Measurements from ENCODE around the gene RS1.

The RS1 gene

DNA sequence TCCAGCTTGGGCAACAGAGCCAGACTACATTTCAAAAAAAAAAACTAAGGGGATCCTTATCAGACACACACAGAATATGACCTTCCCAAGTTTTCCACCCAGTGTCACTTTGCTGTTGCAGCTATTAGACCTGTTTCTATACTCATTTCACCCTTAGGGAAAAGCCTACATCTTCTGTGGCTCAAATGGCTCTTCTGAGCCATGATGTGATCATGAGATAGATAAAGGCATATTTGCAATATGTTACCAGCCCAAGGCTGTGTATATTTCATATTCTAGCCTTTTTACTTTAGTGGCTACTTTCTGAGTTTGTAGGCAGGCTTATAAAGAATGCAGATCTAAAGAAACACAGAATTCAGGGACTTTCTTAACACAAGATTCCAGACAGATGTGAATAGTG lies 19.3 kb downstream of the RS1 start:
- H3K4me3 Mint-ChIP-seq, result no peak overlapping the region
- no peaks in the 10 kb centered on the region for H3K9me3 Mint-ChIP-seq
- no peaks in the 10 kb centered on the region for H3K36me3 Mint-ChIP-seq (ENCODE audit: insufficient read depth)
- DNase-seq, result no peak
- H3K27me3 Mint-ChIP-seq, result no peaks in the 10 kb centered on the region
- H3K27ac Mint-ChIP-seq, result no peak overlapping the region
- no peak for ATAC-seq (replicated peaks)
- H3K4me1 Mint-ChIP-seq (ENCODE audit: low read depth in 2 of 2), result no peaks in the 10 kb centered on the region

GRCh38 chrX:18650662-18651061 lies 21.2 kb downstream of the RS1 start:
- H3K27ac Mint-ChIP-seq, result no peak overlapping the region
- H3K9me3 Mint-ChIP-seq, result no peaks in the 10 kb centered on the region
- DNase-seq (no peak), ATAC-seq (replicated peaks) (no peak)
- H3K4me1 Mint-ChIP-seq (ENCODE audit: low read depth in 2 of 2), result no peaks in the 10 kb centered on the region
- H3K36me3 Mint-ChIP-seq (ENCODE audit: insufficient read depth), result no peaks in the 10 kb centered on the region
- H3K4me3 Mint-ChIP-seq, result no peak overlapping the region
- no peaks in the 10 kb centered on the region for H3K27me3 Mint-ChIP-seq

DNA sequence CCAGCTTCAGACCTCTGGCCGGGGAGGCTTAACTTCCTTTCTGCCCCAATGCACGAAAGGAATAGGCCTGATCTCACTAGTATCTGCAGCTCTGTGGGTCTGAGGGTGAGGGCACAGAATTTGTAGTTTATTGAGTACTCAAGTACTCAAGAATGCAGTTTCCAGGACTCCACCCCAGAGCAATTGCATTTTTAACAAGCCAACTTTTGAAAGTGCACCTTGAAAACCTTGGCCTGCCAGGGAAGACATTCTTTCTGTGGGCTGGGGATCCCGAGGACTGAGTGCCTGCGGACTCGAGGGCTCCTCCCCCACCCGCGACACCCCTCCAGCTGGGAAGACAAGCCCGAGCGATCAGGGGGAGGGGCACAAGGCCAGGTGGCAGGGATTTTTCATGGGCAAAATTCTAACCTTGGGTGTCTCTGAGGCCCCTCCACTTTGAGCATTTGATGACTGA lies 22.4 kb downstream of the RS1 start:
- ATAC-seq (replicated peaks) (no peak), DNase-seq (no peak)
- H3K4me3 Mint-ChIP-seq, result no peak overlapping the region
- H3K36me3 Mint-ChIP-seq (ENCODE audit: insufficient read depth), result no peaks in the 10 kb centered on the region
- H3K4me1 Mint-ChIP-seq (ENCODE audit: low read depth in 2 of 2), result no peaks in the 10 kb centered on the region
- H3K27ac Mint-ChIP-seq, result no peak overlapping the region
- no peaks in the 10 kb centered on the region for H3K9me3 Mint-ChIP-seq
- H3K27me3 Mint-ChIP-seq, result no peaks in the 10 kb centered on the region

- H3K9me3 Mint-ChIP-seq, result no peaks in the 10 kb centered on the region
- H3K27me3 Mint-ChIP-seq, result no peaks in the 10 kb centered on the region
- DNase-seq (no peak), ATAC-seq (replicated peaks) (no peak)
- no peak overlapping the region for H3K27ac Mint-ChIP-seq
- H3K36me3 Mint-ChIP-seq (ENCODE audit: insufficient read depth), result no peaks in the 10 kb centered on the region
- H3K4me3 Mint-ChIP-seq, result no peak overlapping the region
- no peaks in the 10 kb centered on the region for H3K4me1 Mint-ChIP-seq (ENCODE audit: low read depth in 2 of 2)
These were observed 24.3 kb downstream of the RS1 start for GRCh38 chrX:18647621-18648020.

DNA sequence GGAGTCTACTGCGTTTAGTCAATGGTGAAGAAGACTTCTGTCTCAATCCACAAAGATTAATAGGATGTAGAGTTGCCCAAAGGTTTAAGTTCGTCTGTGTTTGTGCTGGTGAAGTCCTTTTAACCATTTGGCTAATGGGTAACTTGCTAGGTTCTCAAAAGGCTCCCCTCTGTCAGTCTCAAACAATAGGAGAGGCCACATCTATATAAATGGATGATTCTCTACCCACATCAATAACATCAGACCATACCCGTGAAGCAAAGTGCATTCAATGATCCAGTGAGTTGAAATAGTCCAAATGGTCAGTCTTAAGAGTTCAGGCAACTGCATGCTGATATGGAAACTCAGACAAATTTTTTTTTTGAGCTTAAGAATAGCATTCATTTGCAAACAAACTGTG lies 28.1 kb downstream of the RS1 start:
- H3K4me1 Mint-ChIP-seq (ENCODE audit: low read depth in 2 of 2), result no peaks in the 10 kb centered on the region
- no peak overlapping the region for H3K27ac Mint-ChIP-seq
- no peaks in the 10 kb centered on the region for H3K36me3 Mint-ChIP-seq (ENCODE audit: insufficient read depth)
- H3K4me3 Mint-ChIP-seq, result no peak overlapping the region
- no peaks in the 10 kb centered on the region for H3K27me3 Mint-ChIP-seq
- no peak for DNase-seq
- H3K9me3 Mint-ChIP-seq, result no peaks in the 10 kb centered on the region
- ATAC-seq (replicated peaks), result no peak

- ATAC-seq (replicated peaks), result no peak
- H3K4me1 Mint-ChIP-seq (ENCODE audit: low read depth in 2 of 2), result no peaks in the 10 kb centered on the region
- H3K36me3 Mint-ChIP-seq (ENCODE audit: insufficient read depth), result no peaks in the 10 kb centered on the region
- DNase-seq, result no peak
- no peak overlapping the region for H3K27ac Mint-ChIP-seq
- no peak overlapping the region for H3K4me3 Mint-ChIP-seq
- H3K27me3 Mint-ChIP-seq, result no peaks in the 10 kb centered on the region
- H3K9me3 Mint-ChIP-seq, result no peaks in the 10 kb centered on the region
These were observed 28.7 kb downstream of the RS1 start for GRCh38 chrX:18643243-18643642.

DNA sequence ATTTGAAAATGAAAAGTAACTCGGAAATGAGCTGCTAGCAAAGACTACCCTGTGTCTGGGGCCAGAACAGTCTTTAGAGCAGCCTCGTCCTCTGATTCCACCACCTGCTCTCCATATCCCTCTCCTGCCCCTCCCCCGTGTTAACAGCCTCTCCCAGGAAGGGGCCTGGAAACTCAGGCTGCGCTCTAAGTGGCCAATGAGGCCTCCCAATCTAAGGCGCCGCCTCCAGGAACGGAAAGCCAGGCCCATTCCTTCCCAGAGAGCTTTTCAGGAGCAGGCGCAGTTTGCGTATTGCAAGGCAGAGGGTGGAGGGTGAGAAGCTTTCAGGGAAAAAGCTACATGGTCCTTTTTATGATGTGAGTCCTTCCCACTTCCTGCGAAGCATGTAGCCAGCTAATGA lies 31.2 kb downstream of the RS1 start:
- no peak overlapping the region for H3K4me3 Mint-ChIP-seq
- no peaks in the 10 kb centered on the region for H3K9me3 Mint-ChIP-seq
- ATAC-seq (replicated peaks), result no peak
- H3K4me1 Mint-ChIP-seq (ENCODE audit: low read depth in 2 of 2), result no peaks in the 10 kb centered on the region
- no peaks in the 10 kb centered on the region for H3K36me3 Mint-ChIP-seq (ENCODE audit: insufficient read depth)
- DNase-seq, result no peak
- H3K27me3 Mint-ChIP-seq, result no peaks in the 10 kb centered on the region
- H3K27ac Mint-ChIP-seq, result no peak overlapping the region

DNA sequence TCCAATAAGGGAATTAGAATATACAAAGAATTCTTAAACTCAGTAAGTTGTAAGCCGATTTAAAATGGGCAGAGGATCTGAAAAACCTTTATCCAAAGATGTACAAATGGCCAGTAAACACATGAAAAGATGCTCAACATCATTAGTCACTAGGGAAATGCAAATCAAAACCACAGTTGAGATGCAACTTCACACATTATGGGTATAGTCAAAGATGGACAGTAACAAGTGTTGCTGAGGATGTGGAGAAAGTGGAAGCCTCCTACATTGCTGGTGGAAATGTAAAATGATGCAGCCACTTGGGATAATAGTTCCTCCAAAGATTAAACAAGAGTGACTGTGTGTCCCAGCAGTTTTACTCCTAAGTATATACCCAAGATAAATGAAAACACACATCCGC lies 32.6 kb downstream of the RS1 start:
- Mint-ChIP-seq H3K4me1 (ENCODE audit: low read depth in 2 of 2) (no peaks in the 10 kb centered on the region), H3K9me3 (no peaks in the 10 kb centered on the region)
- DNase-seq, result no peak

GRCh38 chrX:18638398-18638797 lies 33.5 kb downstream of the RS1 start:
- H3K27ac Mint-ChIP-seq, result no peak overlapping the region
- H3K27me3 Mint-ChIP-seq, result no peaks in the 10 kb centered on the region
- H3K9me3 Mint-ChIP-seq, result no peaks in the 10 kb centered on the region
- H3K36me3 Mint-ChIP-seq (ENCODE audit: insufficient read depth), result no peaks in the 10 kb centered on the region
- DNase-seq, result no peak
- no peaks in the 10 kb centered on the region for H3K4me1 Mint-ChIP-seq (ENCODE audit: low read depth in 2 of 2)
- no peak overlapping the region for H3K4me3 Mint-ChIP-seq
- no peak for ATAC-seq (replicated peaks)

More for the DNA sequence above, 32.6 kb downstream of the RS1 start:
- no peak overlapping the region for H3K4me3 Mint-ChIP-seq
- no peaks in the 10 kb centered on the region for H3K36me3 Mint-ChIP-seq (ENCODE audit: insufficient read depth)
- no peaks in the 10 kb centered on the region for H3K27me3 Mint-ChIP-seq
- ATAC-seq (replicated peaks), result no peak
- no peak overlapping the region for H3K27ac Mint-ChIP-seq

- no peak overlapping the region for H3K4me3 Mint-ChIP-seq
- no peaks in the 10 kb centered on the region for H3K27me3 Mint-ChIP-seq
- peaks cover 12% of the 10 kb centered on the region for H3K36me3 Mint-ChIP-seq (ENCODE audit: insufficient read depth)
- H3K27ac Mint-ChIP-seq, result no peak overlapping the region
- no peaks in the 10 kb centered on the region for H3K4me1 Mint-ChIP-seq (ENCODE audit: low read depth in 2 of 2)
- DNase-seq, result no peak
- ATAC-seq (replicated peaks), result no peak
- H3K9me3 Mint-ChIP-seq, result no peaks in the 10 kb centered on the region
These were observed 41.0 kb downstream of the RS1 start for GRCh38 chrX:18630934-18631333.

DNA sequence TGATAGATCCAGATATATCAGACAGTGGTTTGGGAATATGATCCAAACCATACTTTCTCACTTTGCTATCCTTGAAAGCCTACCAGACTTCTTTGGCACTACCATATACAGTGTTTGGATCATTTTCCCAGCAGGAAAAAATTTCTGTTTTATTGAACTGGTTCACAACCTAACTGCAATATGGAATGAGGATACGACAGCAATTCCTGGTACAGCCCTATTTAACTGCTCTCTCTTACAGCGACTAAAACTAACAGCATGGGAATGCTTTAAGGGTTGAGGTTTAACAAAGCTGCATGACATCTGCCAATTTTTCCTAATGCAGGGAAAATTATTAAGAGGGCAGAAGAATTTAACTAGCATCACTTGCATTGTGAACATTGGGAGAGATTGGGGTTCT lies 47.3 kb downstream of the RS1 start:
- H3K27ac Mint-ChIP-seq, result no peak overlapping the region
- DNase-seq, result no peak
- H3K4me1 Mint-ChIP-seq (ENCODE audit: low read depth in 2 of 2), result no peaks in the 10 kb centered on the region
- H3K27me3 Mint-ChIP-seq, result no peaks in the 10 kb centered on the region
- no peaks in the 10 kb centered on the region for H3K9me3 Mint-ChIP-seq
- peaks cover 14% of the 10 kb centered on the region for H3K36me3 Mint-ChIP-seq (ENCODE audit: insufficient read depth)
- ATAC-seq (replicated peaks), result no peak
- H3K4me3 Mint-ChIP-seq, result no peak overlapping the region

- Mint-ChIP-seq H3K4me3 (no peak overlapping the region), H3K27ac (no peak overlapping the region), H3K27me3 (no peaks in the 10 kb centered on the region), H3K36me3 (ENCODE audit: insufficient read depth) (no peaks in the 10 kb centered on the region), H3K4me1 (ENCODE audit: low read depth in 2 of 2) (peaks cover 0 to 5% of the 10 kb centered on the region in 2 donors), H3K9me3 (no peaks in the 10 kb centered on the region)
- DNase-seq (no peak), ATAC-seq (replicated peaks) (no peak)
These were observed 51.6 kb downstream of the RS1 start for GRCh38 chrX:18620349-18620748.

- H3K4me1 Mint-ChIP-seq (ENCODE audit: low read depth in 2 of 2), result peaks cover 0 to 5% of the 10 kb centered on the region in 2 donors
- H3K36me3 Mint-ChIP-seq (ENCODE audit: insufficient read depth), result no peaks in the 10 kb centered on the region
- DNase-seq (no peak), ATAC-seq (replicated peaks) (no peak)
- no peak overlapping the region for H3K27ac Mint-ChIP-seq
- no peaks in the 10 kb centered on the region for H3K27me3 Mint-ChIP-seq
- no peaks in the 10 kb centered on the region for H3K9me3 Mint-ChIP-seq
- no peak overlapping the region for H3K4me3 Mint-ChIP-seq
These were observed 52.6 kb downstream of the RS1 start for GRCh38 chrX:18619288-18619687.

- Mint-ChIP-seq H3K27ac (peak overlapping the region in 1 of 2 donors; percentile 80), H3K4me1 (ENCODE audit: low read depth in 2 of 2) (peaks cover 0 to 5% of the 10 kb centered on the region in 2 donors), H3K27me3 (no peaks in the 10 kb centered on the region), H3K36me3 (ENCODE audit: insufficient read depth) (peaks cover 5% of the 10 kb centered on the region), H3K4me3 (no peak overlapping the region), H3K9me3 (no peaks in the 10 kb centered on the region)
- no peak for ATAC-seq (replicated peaks)
- DNase-seq, result no peak
These were observed 54.5 kb downstream of the RS1 start for GRCh38 chrX:18617407-18617750.

DNA sequence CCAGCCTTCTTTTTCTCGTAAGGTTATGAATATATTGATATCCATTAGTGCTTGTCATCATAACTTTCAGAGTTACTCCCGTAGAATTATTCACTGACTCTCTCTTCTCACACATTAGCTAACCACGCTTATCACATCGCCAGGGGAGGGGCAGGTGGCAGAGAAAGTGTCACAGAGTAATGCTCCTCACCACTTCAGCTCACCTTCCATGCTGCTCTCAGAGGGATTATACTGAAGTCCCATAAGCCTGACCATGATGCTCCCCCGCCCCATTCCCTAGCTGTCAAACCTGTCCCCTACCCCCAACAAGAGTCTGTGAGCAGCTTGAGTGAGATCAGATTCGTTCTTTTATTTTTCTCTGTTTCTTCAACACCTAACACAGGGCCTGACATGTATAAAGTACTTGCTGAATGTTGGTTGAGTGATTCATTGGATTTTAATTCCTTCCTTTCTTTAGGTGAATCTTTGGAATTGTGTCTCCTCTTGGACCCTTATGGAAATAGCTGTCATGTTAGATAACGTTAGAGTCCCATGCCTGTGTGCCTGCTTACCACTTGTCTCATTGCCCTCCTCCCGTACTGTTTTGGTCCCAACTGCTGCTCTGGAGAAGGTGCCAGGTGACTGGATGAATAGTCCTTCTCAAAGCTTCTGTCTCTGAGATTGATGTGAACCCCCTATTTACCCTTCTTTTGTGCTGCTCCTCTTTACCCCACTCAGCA lies 55.1 kb downstream of the RS1 start:
- H3K27me3 Mint-ChIP-seq, result no peaks in the 10 kb centered on the region
- H3K27ac Mint-ChIP-seq, result no peak overlapping the region
- H3K9me3 Mint-ChIP-seq, result no peaks in the 10 kb centered on the region
- peaks cover 5% of the 10 kb centered on the region for H3K36me3 Mint-ChIP-seq (ENCODE audit: insufficient read depth)
- ATAC-seq (replicated peaks), result no peak
- no peak for DNase-seq
- no peak overlapping the region for H3K4me3 Mint-ChIP-seq
- peaks cover 0 to 5% of the 10 kb centered on the region in 2 donors for H3K4me1 Mint-ChIP-seq (ENCODE audit: low read depth in 2 of 2)

Data from effector memory CD8-positive, alpha-beta T cell (primary cell).